B cell (primary cell): ENCODE data around the gene SI. TPM values are rescaled to one million over a fixed set of nuclear protein-coding genes. Genes with fewer than 3 reads are reported as not detected.

Experiments used
- ATAC-seq: fragments of 200-7000 bp; cut with Tn5 transposase; one replicate; pipeline ENCODE4 v1.10.0; 2021; ENCODE audit warnings: low read depth, mild to moderate bottlenecking, moderate number of reproducible peaks, moderate library complexity
- CTCF ChIA-PET: fragments of 350-600 bp; sonication (Branson Sonifier 250); formaldehyde crosslinking; loops from one replicate; lab custom pipeline; 2021; ENCODE audit warnings: antibody characterized with exemption, inconsistent platforms; lab: Charles Lee
- POLR2A ChIA-PET: fragments of 350-600 bp; sonication (Branson Sonifier 250); formaldehyde crosslinking; loops from one replicate; lab custom pipeline; 2021; ENCODE audit warnings: antibody characterized with exemption; lab: Charles Lee
- DNase-seq: peaks from one replicate; pipeline ENCODE4 v3.0.0; 2013
- H2AFZ ChIP-seq: 2 replicates; pipeline ENCODE4 v1.6.1; 2012; ENCODE audit warnings: mild to moderate bottlenecking, low read depth, low read length; ENCODE audit not compliant: insufficient read depth, poor library complexity, severe bottlenecking
- H3K27ac ChIP-seq, 2 donors: 1 replicate in 1 of 2; 2 replicates in 1 of 2; pipeline ENCODE4 v1.5.1; 2012 to 2013; ENCODE audit warnings: low read length in 2 of 2, mild to moderate bottlenecking in 2 of 2, moderate library complexity in 1 of 2
- H3K27me3 ChIP-seq, 4 experiments: fragments of 200-600 bp in 1 of 4; sonication (generic) in 1 of 4; replicated peaks in 1 of 4; 1 replicate in 2 of 4; 2 replicates in 2 of 4; pipeline versions ENCODE4 v1.6.1 to v1.7.0; 2013 to 2016; ENCODE audit warnings: low read length in 3 of 4, mild to moderate bottlenecking in 2 of 4, mixed read lengths in 1 of 4, moderate library complexity in 1 of 4; ENCODE audit not compliant: insufficient read depth in 4 of 4, control insufficient read depth in 3 of 4; ENCODE audit errors: control extremely low read depth in 1 of 4
- H3K36me3 ChIP-seq, 2 experiments: replicated peaks in 1 of 2; 1 replicate in 1 of 2; 2 replicates in 1 of 2; pipeline versions ENCODE4 v1.6.1 to v1.7.1; 2013; ENCODE audit warnings: low read length in 1 of 2; ENCODE audit not compliant: insufficient read depth in 2 of 2, control insufficient read depth in 1 of 2; ENCODE audit errors: control extremely low read depth in 1 of 2, extremely low read depth in 1 of 2
- H3K4me1 ChIP-seq, 2 donors: fragments of 200-600 bp in 1 of 2; sonication (generic) in 1 of 2; 1 replicate in 1 of 2; 2 replicates in 1 of 2; pipeline versions ENCODE4 v1.5.1 to v1.6.1; 2013 to 2017; ENCODE audit warnings: low read length in 2 of 2; ENCODE audit not compliant: control insufficient read depth in 2 of 2, insufficient read depth in 2 of 2
- H3K4me2 ChIP-seq: replicated peaks from 2 replicates; pipeline ENCODE3; 2012; ENCODE audit warnings: mild to moderate bottlenecking, low read depth, low read length; ENCODE audit not compliant: poor library complexity, severe bottlenecking
- H3K4me3 ChIP-seq, 5 experiments: fragments of 200-600 bp in 1 of 5; sonication (generic) in 1 of 5; 1 replicate in 3 of 5; 2 replicates in 2 of 5; pipeline versions ENCODE4 v1.5.1 to v1.7.0; 2011 to 2016; ENCODE audit warnings: low read length in 4 of 5, mild to moderate bottlenecking in 4 of 5, low read depth in 2 of 5, control low read depth in 1 of 5, moderate library complexity in 1 of 5; ENCODE audit not compliant: insufficient read depth in 1 of 5; ENCODE audit errors: control extremely low read depth in 1 of 5, extremely low read depth in 1 of 5
- H3K79me2 ChIP-seq: fragments of 200-600 bp; sonication (generic); one replicate; pipeline ENCODE4 v1.6.0; 2016; ENCODE audit warnings: low read length; ENCODE audit not compliant: control insufficient read depth, insufficient read depth
- H3K9ac ChIP-seq: fragments of 200-600 bp; sonication (generic); 2 replicates; pipeline ENCODE4 v1.6.1; 2017; ENCODE audit warnings: mild to moderate bottlenecking, low read length, moderate library complexity
- H3K9me3 ChIP-seq, 3 donors: one replicate each; pipeline versions ENCODE4 v1.6.1 to v1.7.1; 2013; ENCODE audit warnings: low read length in 2 of 3; ENCODE audit not compliant: control insufficient read depth in 2 of 3, insufficient read depth in 1 of 3; ENCODE audit errors: control extremely low read depth in 1 of 3
- H4K20me1 ChIP-seq: 2 replicates; pipeline ENCODE4 v1.6.0; 2012; ENCODE audit warnings: mild to moderate bottlenecking, low read length; ENCODE audit not compliant: insufficient read depth, control insufficient read depth, poor library complexity, severe bottlenecking
- H3K27ac Mint-ChIP-seq: one replicate; pipeline ENCODE4 v1.8.0; 2021; ENCODE audit warnings: mixed read lengths
- H3K27me3 Mint-ChIP-seq: one replicate; pipeline ENCODE4 v1.8.0; 2021; ENCODE audit warnings: mixed read lengths
- H3K4me1 Mint-ChIP-seq: one replicate; pipeline ENCODE4 v1.8.0; 2021; ENCODE audit warnings: mixed read lengths
- H3K4me3 Mint-ChIP-seq: one replicate; pipeline ENCODE4 v1.8.0; 2021; ENCODE audit warnings: mixed read lengths
- H3K9me3 Mint-ChIP-seq: one replicate; pipeline ENCODE4 v1.8.0; 2022; ENCODE audit warnings: mixed read lengths; ENCODE audit not compliant: insufficient read depth
- CTCF ChIP-seq: fragments of 200-600 bp; IDR thresholded peaks from one replicate; pipeline ENCODE4 v1.8.0; 2022; ENCODE audit warnings: antibody characterized with exemption, mild to moderate bottlenecking
- EZH2 ChIP-seq: IDR thresholded peaks from 2 replicates; pipeline ENCODE4 v1.6.1; 2012; ENCODE audit warnings: borderline replicate concordance, low read depth, mild to moderate bottlenecking, moderate library complexity, low read length; ENCODE audit not compliant: insufficient read depth, poor library complexity, severe bottlenecking
- WGBS: methylation state at CpG from one replicate; pipeline ENCODE4 v1.1.5; 2013; ENCODE audit warnings: missing lambda C conversion rate; ENCODE audit not compliant: insufficient coverage; 5-methylcytosine and 5-hydroxymethylcytosine counted together
- intact Hi-C: fragments of 100-400 bp; cut with micrococcal nuclease; formaldehyde crosslinking; loops from one replicate; pipeline ENCODE4 v1.10.0; 2022
- polyA plus RNA-seq: library from polyadenylated mRNA; depleted of rRNA; stranded (reverse); fragments of >200 nt; gene quantifications from 2 replicates; pipeline ENCODE4 v1.2.3, GENCODE V29; 2012
- total RNA-seq, 2 donors: library from RNA; stranded (reverse); fragments of 120-200 nt in 1 of 2; gene quantifications; 1 replicate in 1 of 2; 2 replicates in 1 of 2; pipeline versions ENCODE4 v1.2.3 to v1.2.4, GENCODE V29; 2013 to 2022

The SI gene
- total and polyA plus RNA-seq, 2 donors (not counting 1 experiment from before 2014, with no cell fraction given), result not detected

- no peak overlapping the region for H3K4me2 ChIP-seq
- H3K4me3 ChIP-seq, result no peak overlapping the region
- DNase-seq, result no peak
- no peaks in the 10 kb centered on the region for H3K27me3 Mint-ChIP-seq
- ATAC-seq, result no peak
- no peak overlapping the region for H3K9ac ChIP-seq
- ChIA-PET POLR2A (no interaction called here), CTCF (no interaction called here)
- WGBS, result no CpG with 5 or more reads among the region's 1 CpG
- H2AFZ ChIP-seq, result no peak overlapping the region
- H3K27ac Mint-ChIP-seq, result no peak overlapping the region
- H3K36me3 ChIP-seq, result no peaks in the 10 kb centered on the region
- H3K9me3 Mint-ChIP-seq, result no peaks in the 10 kb centered on the region
- H3K4me3 Mint-ChIP-seq, result no peak overlapping the region
- no peaks in the 10 kb centered on the region for H3K4me1 Mint-ChIP-seq
- no peak overlapping the region for H3K27ac ChIP-seq
- no peaks in the 10 kb centered on the region for H3K27me3 ChIP-seq
- no peaks in the 10 kb centered on the region for H4K20me1 ChIP-seq
- no peaks in the 10 kb centered on the region for H3K9me3 ChIP-seq
- intact Hi-C loops, result no loop called here
- H3K4me1 ChIP-seq, result no peaks in the 10 kb centered on the region
- TF ChIP-seq CTCF, result no peak
- no peak for TF ChIP-seq EZH2
- no peaks in the 10 kb centered on the region for H3K79me2 ChIP-seq
Observed at GRCh38 chr3:165075695-165076094, 2.6 kb downstream of the SI start.

DNA sequence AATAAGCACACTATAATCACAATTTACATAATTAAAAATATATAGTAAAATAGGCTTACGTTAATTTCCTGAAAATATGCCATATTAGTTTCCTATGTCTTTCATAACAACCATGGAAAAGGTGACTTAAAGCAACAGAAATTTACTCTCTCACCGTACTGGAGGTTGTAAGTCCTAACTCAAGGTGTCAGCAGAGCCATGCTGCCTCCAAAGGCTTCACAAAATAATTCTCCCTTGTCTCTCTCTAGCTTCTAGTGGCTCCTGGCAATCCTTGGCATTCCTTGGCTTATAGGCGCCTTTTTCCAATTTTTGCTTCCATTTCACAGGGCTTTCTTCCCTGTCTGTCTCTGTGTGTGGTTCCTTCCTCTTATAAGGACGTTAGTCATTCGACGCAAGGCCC, 7.6 kb downstream of the SI start:
- H3K9me3 ChIP-seq, result no peaks in the 10 kb centered on the region
- no peaks in the 10 kb centered on the region for H3K4me1 ChIP-seq
- no peaks in the 10 kb centered on the region for H3K27me3 ChIP-seq
- no peak overlapping the region for H3K9ac ChIP-seq
- no peak overlapping the region for H3K27ac ChIP-seq
- no peak overlapping the region for H2AFZ ChIP-seq
- ATAC-seq (no peak), DNase-seq (no peak)
- no peaks in the 10 kb centered on the region for H4K20me1 ChIP-seq
- H3K27ac Mint-ChIP-seq, result no peak overlapping the region
- WGBS, result 64% methylated on average over 5 of the region's 6 CpGs
- TF ChIP-seq EZH2 (no peak), CTCF (no peak)
- H3K79me2 ChIP-seq, result no peaks in the 10 kb centered on the region
- no peaks in the 10 kb centered on the region for H3K9me3 Mint-ChIP-seq
- H3K4me1 Mint-ChIP-seq, result no peaks in the 10 kb centered on the region
- no peak overlapping the region for H3K4me3 Mint-ChIP-seq
- intact Hi-C loops, result no loop called here
- ChIA-PET POLR2A (no interaction called here), CTCF (no interaction called here)
- no peaks in the 10 kb centered on the region for H3K27me3 Mint-ChIP-seq
- H3K4me2 ChIP-seq, result no peak overlapping the region
- H3K4me3 ChIP-seq, result no peak overlapping the region
- no peaks in the 10 kb centered on the region for H3K36me3 ChIP-seq
